Measurements from ENCODE around the gene RYR3.

Gene RYR3

GRCh38 chr15:33384307-33384706, 73.5 kb downstream of the RYR3 start:
- no peak for DNase-seq (ENCODE audit: low read depth)

- DNase-seq (ENCODE audit: low read depth): no peak
These were observed 81.7 kb downstream of the RYR3 start for GRCh38 chr15:33392453-33392852.

- DNase-seq (ENCODE audit: low read depth): no peak
These were observed 82.8 kb downstream of the RYR3 start for GRCh38 chr15:33393546-33393945.

- no peak for DNase-seq (ENCODE audit: low read depth)
These were observed 84.6 kb downstream of the RYR3 start for GRCh38 chr15:33395321-33395720.

GRCh38 chr15:33395846-33396245, 85.1 kb downstream of the RYR3 start:
- no peak for DNase-seq (ENCODE audit: low read depth)

- DNase-seq (ENCODE audit: low read depth): no peak
These were observed 85.7 kb downstream of the RYR3 start for GRCh38 chr15:33396475-33396874.

GRCh38 chr15:33398555-33398954, 87.8 kb downstream of the RYR3 start:
- DNase-seq (ENCODE audit: low read depth): no peak

GRCh38 chr15:33400941-33401340, 90.2 kb downstream of the RYR3 start:
- DNase-seq (ENCODE audit: low read depth): no peak

GRCh38 chr15:33402600-33402999, 91.8 kb downstream of the RYR3 start:
- no peak for DNase-seq (ENCODE audit: low read depth)

GRCh38 chr15:33405096-33405495, 94.3 kb downstream of the RYR3 start:
- DNase-seq (ENCODE audit: low read depth): no peak

- DNase-seq (ENCODE audit: low read depth): no peak
These were observed 101.1 kb downstream of the RYR3 start for GRCh38 chr15:33411596-33412540.

- no peak for DNase-seq (ENCODE audit: low read depth)
These were observed 108.9 kb downstream of the RYR3 start for GRCh38 chr15:33419701-33420100.

GRCh38 chr15:33424025-33424424, 113.3 kb downstream of the RYR3 start:
- DNase-seq (ENCODE audit: low read depth): no peak

- no peak for DNase-seq (ENCODE audit: low read depth)
These were observed 114.4 kb downstream of the RYR3 start for GRCh38 chr15:33425142-33425541.

GRCh38 chr15:33430577-33430976, 119.8 kb downstream of the RYR3 start:
- DNase-seq (ENCODE audit: low read depth): no peak

- no peak for DNase-seq (ENCODE audit: low read depth)
These were observed 123.1 kb downstream of the RYR3 start for GRCh38 chr15:33433821-33434220.

- DNase-seq (ENCODE audit: low read depth): no peak
These were observed 127.6 kb downstream of the RYR3 start for GRCh38 chr15:33438396-33438795.

- DNase-seq (ENCODE audit: low read depth): no peak
These were observed 130.1 kb downstream of the RYR3 start for GRCh38 chr15:33440900-33441299.

- DNase-seq (ENCODE audit: low read depth): no peak
These were observed 131.7 kb downstream of the RYR3 start for GRCh38 chr15:33442449-33442848.

GRCh38 chr15:33443708-33444107, 132.9 kb downstream of the RYR3 start:
- no peak for DNase-seq (ENCODE audit: low read depth)

GRCh38 chr15:33445984-33446383, 135.2 kb downstream of the RYR3 start:
- DNase-seq (ENCODE audit: low read depth): no peak

GRCh38 chr15:33448151-33448550, 137.4 kb downstream of the RYR3 start:
- no peak for DNase-seq (ENCODE audit: low read depth)

- DNase-seq (ENCODE audit: low read depth): no peak
These were observed 138.3 kb downstream of the RYR3 start for GRCh38 chr15:33448961-33449606.
